ENCODE measurements around the gene EFCAB13.

EFCAB13 gene, protein sequence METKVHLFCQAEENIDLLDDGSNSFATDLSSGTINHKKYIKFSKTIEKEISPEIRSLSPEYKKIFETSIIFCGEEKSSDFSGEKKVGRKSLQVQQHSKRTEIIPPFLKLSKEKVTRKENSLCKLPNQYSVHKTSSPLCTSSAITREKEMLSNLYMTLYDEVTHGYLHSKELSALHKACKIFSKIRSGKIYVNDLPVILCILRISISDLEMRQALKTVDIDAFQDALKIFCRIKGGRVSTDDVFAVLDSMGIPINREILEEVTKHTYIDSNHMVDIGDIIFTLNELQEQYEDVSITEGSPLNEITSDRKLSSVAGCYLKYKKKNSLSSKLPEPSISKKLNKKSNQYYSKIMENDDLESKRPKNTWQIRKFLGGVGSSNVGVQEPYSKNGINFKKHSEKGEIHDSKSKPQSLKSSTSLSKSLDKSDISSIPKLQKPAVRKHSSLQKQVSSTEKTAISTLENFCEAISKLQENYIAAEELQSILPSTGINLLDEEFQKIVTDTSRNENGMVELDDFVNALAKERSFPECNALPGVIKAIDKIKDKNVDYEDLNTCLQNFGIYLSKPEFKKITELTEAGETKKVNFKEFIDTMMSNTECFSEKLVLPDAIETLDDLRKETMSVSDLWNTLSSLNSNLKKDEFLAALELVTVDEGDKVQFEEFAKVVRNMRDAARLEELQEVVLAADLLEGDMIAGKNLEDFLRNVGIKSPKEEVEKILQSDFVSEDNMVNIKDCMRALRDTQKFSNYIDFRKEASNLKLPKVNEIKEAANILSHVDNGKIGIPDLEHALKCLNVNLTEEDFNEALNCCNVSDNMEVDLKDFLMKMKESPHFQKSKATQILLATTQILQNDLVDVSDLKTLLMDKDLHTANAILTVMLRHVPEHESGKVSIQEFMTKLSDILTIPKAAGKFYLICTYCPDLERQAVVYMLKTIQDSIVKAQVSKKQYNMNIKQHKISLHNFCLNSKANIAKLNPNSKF

GRCh38 chr17:47323382-47324223 lies at the start of gene EFCAB13:
Gene EFCAB13 (plus strand): TSS chr17:47323955. CDS start chr17:47328354, 4,399 bp downstream.
- DNase-seq, result peak; percentile 39

DNA sequence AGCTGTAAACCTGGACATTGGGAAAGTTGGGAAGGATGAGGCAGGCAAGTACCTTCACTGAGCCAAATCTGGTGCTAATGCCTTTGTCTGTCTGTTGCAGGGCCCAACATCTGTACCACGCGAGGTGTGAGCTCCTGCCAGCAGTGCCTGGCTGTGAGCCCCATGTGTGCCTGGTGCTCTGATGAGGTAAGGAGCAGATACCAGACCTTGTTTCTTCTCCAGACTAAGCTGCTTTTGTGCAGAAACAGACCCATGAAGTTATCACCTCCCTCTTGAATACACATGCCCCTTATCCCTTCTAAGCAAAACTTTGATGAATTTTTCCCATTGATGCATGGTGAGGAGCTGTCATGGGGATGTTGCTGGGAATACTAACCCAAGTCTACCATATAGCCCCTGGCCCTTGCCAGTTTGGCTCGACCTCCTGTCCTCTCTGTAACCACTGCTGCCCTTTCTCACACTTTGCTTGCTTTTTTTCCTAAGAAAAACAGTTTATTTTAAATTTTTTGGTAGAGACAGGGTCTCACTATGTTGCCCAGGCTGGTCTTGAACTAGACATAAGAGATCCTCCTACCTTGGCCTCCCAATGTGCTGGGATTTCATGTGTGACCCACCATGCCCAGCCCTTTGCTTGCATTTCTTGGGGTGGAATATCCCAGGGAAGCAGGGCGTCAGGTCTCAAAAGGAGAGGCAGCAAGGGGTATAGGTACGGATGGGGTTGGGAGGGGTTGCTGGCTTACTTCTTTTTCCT lies 49.3 kb upstream of the EFCAB13 start:
- DNase-seq, result no peak

GRCh38 chr17:47275245-47275984 lies 48.3 kb upstream of the EFCAB13 start:
- DNase-seq, result no peak

GRCh38 chr17:47276444-47276843 lies 47.3 kb upstream of the EFCAB13 start:
- no peak for DNase-seq

DNA sequence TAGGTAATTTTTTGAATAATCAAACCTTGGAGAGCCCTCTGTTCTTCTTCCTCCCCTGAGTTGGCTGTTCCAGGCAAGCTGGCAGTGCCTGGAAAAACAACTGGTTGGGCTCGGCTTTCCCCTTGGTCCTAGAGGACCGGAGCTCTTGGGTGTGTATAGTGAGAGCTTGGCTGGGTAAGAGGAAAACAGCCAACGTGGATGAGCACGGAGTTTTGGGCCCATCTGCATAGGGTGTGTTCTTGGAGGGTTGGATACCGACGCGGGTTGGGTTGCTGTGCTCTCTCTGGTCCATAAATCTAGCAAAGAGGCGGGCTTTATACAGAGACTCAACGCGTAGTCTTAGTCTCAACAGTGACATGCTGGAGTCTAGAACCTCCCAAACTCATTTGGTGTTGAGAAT lies 46.9 kb upstream of the EFCAB13 start:
- no peak for DNase-seq

DNA sequence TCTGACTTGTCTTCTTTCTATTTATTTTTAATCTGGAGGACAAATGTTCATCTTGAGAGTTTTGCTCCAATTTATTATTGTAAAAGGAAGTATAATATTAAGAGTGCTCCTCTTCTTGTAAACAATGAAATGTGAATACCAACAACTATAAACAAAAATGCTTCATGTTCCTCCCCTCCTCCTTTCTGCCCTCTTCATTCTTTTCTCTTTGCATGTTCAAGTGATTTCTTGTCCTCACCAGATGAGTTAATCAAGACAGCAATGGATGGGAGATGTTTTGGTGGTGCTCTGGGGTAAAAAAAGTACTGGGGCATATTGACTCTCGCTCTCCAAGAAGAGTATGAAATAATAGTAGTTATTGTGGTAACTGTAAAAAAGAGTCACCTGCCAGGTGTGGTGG lies 45.8 kb upstream of the EFCAB13 start:
- DNase-seq, result no peak

GRCh38 chr17:47278561-47278960 lies 45.2 kb upstream of the EFCAB13 start:
- no peak for DNase-seq

DNA sequence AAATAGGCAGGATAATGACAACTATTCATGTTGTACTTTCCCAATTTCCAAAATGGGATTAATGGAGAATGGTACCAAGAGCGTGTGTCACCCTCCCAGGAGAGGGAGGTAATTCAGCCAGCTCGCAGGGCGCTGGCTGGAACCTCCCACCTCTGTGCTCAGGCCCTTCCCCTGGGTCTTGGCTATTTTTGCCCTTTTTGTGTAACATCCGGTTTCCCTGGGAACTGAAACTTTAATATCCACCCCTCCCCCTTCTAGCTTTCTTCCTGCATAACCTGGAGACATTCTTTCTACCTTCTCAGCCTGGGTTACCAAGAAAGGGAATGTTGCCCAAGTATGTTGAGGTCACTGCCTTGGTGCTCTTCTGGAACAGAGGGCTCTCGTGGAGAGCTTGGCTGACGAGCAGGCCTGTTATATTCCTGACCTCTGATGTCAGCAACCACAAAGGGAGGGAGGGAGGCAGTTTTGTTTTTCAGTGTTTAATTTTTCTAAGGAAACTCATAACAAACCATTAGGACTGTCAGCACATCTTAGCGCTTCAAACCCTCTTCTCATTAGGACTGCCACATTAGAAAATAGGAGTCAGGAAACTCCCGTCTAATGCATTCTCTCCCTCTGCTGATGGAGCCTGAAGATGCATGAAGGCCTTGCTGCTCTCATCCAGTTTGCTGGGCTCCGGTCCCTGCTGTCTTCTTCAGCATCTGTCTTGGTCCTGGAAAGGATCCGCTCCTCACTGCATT lies 44.5 kb upstream of the EFCAB13 start:
- DNase-seq, result no peak

DNA sequence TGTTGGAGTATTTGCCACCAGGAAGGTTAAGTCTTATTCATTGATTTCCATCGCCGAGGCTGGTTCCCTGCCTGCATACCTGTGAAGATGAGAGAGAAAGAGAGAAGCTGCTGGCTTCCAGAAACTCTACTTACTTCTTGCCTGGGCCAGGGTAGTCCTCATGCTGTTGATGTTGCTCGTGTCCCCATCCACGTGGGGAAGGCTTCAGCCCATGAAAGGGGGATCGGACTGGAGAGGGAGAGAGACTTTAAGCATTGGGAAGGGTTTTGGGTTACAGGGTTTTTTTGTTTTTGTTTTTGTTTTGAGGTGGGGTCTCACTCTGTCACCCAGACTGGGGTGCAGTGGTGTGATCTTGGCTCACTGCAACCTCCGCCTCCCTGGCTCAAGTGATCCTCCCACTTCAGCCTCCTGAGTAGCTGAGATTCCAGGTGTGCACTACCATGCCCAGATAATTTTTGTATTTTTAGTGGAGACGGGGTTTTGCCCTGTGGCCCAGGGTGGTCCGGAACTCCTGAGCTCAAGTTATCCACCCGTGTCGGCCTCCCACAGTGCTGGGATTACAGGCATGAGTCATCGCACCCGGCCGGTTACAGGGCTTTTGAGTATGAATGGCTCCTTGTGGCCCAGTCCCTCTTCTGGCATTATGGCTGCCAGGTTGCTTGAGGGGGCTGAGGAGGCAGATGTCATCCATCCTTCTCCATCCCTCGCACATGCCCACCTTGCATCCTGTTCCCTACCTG lies 43.5 kb upstream of the EFCAB13 start:
- no peak for DNase-seq

GRCh38 chr17:47281216-47281615 lies 42.5 kb upstream of the EFCAB13 start:
- no peak for DNase-seq

DNA sequence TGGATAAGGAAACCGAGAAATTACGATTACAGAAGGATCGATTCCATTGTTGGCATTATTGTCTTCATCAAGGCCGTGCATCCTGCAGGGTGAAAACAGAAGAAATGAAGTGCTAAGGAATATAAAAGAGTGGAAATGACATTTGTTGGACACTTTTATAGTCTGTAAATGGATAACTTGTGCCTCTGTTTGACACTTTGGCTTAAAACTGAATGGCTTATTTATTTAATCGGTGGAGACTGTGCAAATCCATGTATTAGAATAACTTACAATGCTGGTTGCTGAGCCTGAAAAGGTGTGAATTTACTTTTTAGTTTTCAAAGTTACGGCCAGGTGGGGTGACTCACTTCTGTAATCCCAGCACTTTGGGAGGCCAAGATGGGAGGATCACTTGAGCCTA lies 38.8 kb upstream of the EFCAB13 start:
- DNase-seq, result no peak

- DNase-seq, result no peak
Observed at GRCh38 chr17:47286198-47286914, 37.4 kb upstream of the EFCAB13 start.

DNA sequence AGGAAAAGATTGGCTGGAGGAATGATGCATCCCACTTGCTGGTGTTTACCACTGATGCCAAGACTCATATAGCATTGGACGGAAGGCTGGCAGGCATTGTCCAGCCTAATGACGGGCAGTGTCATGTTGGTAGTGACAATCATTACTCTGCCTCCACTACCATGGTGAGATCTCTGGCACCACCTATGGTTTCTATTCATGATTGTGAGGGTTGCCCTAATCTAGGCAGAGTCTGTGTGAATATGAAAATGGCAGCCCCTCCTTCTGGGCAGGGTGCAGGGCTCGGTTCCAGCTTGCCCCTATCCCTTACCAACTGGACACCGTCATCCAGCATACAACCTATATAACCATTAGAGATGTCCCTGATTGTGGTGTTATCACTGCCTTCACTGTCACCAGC lies 36.7 kb upstream of the EFCAB13 start:
- no peak for DNase-seq

DNA sequence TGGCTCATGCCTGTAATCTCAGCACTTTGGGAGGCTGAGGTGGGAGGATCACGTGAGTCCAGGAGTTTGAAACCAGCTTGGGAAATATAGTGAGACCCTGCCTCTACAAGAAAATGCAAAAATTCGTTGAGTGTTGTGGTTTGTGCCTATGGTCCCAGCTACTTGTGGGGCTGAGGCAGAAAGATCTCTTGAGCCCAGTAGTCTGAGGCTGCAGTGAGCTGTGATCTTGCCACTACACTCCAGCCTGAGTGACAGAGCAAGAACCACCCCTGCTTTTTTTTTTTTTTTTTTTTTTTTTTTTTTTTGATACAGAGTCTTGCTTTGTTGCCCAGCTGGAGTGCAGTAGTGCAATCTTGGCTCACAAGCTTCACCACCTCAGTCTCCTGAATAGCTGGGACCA lies 36.1 kb upstream of the EFCAB13 start:
- no peak for DNase-seq

GRCh38 chr17:47288531-47289116 lies 35.1 kb upstream of the EFCAB13 start:
- no peak for DNase-seq

DNA sequence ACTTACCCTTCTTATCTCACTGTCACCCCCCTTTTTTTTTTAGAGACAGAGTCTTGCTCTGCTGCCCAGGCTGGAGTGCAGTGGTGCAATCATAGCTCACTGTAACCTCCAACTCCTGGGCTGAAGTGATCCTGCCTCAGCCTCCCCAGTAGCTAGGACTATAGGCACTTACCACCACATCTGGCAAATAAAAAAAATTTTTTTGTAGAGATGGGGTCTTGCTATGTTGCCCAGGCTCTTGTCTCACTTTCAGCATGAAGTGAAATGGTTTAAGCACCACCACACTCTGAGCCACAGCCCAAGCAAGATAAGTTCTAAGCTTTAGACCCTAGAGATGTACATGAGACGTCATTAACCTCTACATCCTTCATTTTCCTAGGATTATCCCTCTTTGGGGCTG lies 34.5 kb upstream of the EFCAB13 start:
- DNase-seq, result no peak

- no peak for DNase-seq
Observed at GRCh38 chr17:47290870-47291241, 32.9 kb upstream of the EFCAB13 start.

- DNase-seq, result no peak
Observed at GRCh38 chr17:47291242-47291873, 32.4 kb upstream of the EFCAB13 start.
